ENCODE results near the gene FAM24A.

DNA sequence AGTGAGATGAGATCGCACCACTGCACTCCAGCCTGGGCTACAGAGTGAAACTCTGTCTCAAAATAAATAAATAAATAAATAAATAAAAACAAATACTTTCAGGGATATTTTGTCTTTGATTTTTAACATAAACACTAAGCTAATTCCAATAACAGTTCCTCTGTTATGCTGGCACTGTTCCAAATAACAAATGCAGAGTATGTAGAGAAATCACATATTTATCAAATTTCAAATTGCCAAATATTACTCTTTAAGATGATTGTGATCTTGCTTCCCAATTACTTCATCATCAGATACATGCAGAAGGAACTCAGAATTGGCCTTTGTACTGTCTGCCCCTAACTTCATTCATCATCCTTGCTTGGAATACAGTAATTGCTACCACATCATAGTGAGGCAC is 19.7 kb downstream of the FAM24A start:
- TF ChIP-seq, protein P1, sequence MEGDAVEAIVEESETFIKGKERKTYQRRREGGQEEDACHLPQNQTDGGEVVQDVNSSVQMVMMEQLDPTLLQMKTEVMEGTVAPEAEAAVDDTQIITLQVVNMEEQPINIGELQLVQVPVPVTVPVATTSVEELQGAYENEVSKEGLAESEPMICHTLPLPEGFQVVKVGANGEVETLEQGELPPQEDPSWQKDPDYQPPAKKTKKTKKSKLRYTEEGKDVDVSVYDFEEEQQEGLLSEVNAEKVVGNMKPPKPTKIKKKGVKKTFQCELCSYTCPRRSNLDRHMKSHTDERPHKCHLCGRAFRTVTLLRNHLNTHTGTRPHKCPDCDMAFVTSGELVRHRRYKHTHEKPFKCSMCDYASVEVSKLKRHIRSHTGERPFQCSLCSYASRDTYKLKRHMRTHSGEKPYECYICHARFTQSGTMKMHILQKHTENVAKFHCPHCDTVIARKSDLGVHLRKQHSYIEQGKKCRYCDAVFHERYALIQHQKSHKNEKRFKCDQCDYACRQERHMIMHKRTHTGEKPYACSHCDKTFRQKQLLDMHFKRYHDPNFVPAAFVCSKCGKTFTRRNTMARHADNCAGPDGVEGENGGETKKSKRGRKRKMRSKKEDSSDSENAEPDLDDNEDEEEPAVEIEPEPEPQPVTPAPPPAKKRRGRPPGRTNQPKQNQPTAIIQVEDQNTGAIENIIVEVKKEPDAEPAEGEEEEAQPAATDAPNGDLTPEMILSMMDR (IDR thresholded peaks at IDR 0.05), result no peak
- no peak for TF ChIP-seq POLR2A (IDR thresholded peaks at IDR 0.05)

All from tibial nerve (tissue), 3 donors.